WERI-Rb-1 (cell line): ENCODE data around the gene CDH23.
A peak's percentile ranks its signal among the peaks of the same experiment; 100 is the strongest.

Experiments used
- DNase-seq: peaks from one replicate; pipeline ENCODE4 v3.0.0-alpha.2; 2020
- H3K27ac ChIP-seq: fragments of 250-450 bp; sonication (Bioruptor Pico); 2 replicates; pipeline ENCODE4 v1.5.1; 2020; ENCODE audit warnings: mild to moderate bottlenecking, moderate library complexity
- H3K27me3 ChIP-seq: fragments of 250-450 bp; sonication (Bioruptor Pico); 2 replicates; pipeline ENCODE4 v1.5.1; 2021; ENCODE audit warnings: mild to moderate bottlenecking, low read depth, moderate library complexity; ENCODE audit not compliant: insufficient read depth, severe bottlenecking
- H3K36me3 ChIP-seq: fragments of 250-450 bp; sonication (Bioruptor Pico); 2 replicates; pipeline ENCODE4 v1.5.1; 2020; ENCODE audit warnings: mild to moderate bottlenecking, moderate library complexity
- H3K4me3 ChIP-seq: 2 replicates; pipeline ENCODE4 v1.5.1; 2011; ENCODE audit warnings: low read depth, mild to moderate bottlenecking, control low read depth, low read length
- H3K9me3 ChIP-seq: fragments of 250-450 bp; sonication (Bioruptor Pico); 2 replicates; pipeline ENCODE4 v1.5.1; 2021; ENCODE audit warnings: mild to moderate bottlenecking, moderate library complexity; ENCODE audit not compliant: severe bottlenecking
- TF ChIP-seq, protein P1 (sequence below): IDR thresholded peaks from 2 replicates; pipeline ENCODE4 v1.5.1; 2011; ENCODE audit warnings: low read depth, mild to moderate bottlenecking, control low read depth, inconsistent platforms, low read length

Gene CDH23

DNA sequence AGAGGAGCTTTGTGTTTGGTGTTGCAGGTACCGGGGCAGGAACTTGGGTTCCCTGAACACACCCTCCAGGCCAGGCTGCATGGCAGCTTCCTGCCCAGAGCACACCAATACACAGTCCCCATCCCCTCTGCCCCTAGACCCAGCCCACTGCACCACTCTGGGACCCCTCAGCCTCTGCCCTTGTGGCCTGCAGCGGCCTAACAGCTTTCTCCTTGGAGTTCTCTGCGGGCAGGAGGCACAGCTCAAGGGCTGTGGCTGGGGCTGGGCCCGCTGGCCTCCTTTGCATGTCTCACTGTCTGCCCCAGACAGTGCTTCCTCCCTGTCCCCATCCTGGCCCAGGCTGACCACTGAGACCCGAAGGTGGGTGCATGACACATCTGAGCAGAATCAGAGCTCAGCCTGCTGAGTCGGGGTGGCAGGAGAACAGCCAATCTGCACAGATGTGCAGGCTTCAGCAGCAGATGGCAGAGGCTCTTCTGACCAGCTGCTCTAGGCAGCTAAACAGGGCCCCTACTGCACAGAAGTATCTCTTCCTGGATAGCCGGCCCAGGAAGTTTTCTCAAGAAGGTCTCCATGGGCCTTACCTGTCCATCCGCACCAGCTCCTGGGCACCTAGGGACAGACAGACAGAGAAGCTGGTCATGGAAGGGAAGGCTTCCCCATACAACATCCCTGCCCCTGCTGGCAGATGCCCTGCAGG, 355.8 kb downstream of the CDH23 start:
- DNase-seq = peak; percentile 53
- H3K4me3 ChIP-seq = no peak overlapping the region
- H3K27me3 ChIP-seq = no peaks in the 10 kb centered on the region
- no peaks in the 10 kb centered on the region for H3K9me3 ChIP-seq
- H3K27ac ChIP-seq = peak overlapping the region; percentile 41
- TF ChIP-seq, protein P1, sequence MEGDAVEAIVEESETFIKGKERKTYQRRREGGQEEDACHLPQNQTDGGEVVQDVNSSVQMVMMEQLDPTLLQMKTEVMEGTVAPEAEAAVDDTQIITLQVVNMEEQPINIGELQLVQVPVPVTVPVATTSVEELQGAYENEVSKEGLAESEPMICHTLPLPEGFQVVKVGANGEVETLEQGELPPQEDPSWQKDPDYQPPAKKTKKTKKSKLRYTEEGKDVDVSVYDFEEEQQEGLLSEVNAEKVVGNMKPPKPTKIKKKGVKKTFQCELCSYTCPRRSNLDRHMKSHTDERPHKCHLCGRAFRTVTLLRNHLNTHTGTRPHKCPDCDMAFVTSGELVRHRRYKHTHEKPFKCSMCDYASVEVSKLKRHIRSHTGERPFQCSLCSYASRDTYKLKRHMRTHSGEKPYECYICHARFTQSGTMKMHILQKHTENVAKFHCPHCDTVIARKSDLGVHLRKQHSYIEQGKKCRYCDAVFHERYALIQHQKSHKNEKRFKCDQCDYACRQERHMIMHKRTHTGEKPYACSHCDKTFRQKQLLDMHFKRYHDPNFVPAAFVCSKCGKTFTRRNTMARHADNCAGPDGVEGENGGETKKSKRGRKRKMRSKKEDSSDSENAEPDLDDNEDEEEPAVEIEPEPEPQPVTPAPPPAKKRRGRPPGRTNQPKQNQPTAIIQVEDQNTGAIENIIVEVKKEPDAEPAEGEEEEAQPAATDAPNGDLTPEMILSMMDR = no peak
- H3K36me3 ChIP-seq = no peaks in the 10 kb centered on the region

GRCh38 chr10:71753091-71753959, 356.6 kb downstream of the CDH23 start:
- Histone ChIP-seq H3K36me3 (no peaks in the 10 kb centered on the region), H3K27me3 (no peaks in the 10 kb centered on the region), H3K9me3 (no peaks in the 10 kb centered on the region), H3K27ac (peak overlapping the region; percentile 41), H3K4me3 (no peak overlapping the region)
- TF ChIP-seq, protein P1 = no peak
- no peak for DNase-seq

- Histone ChIP-seq H3K27me3 (no peaks in the 10 kb centered on the region), H3K27ac (no peak overlapping the region), H3K36me3 (no peaks in the 10 kb centered on the region), H3K9me3 (no peaks in the 10 kb centered on the region), H3K4me3 (no peak overlapping the region)
- DNase-seq = no peak
- TF ChIP-seq, protein P1 = no peak
Measured at GRCh38 chr10:71753960-71754505, 357.3 kb downstream of the CDH23 start.

DNA sequence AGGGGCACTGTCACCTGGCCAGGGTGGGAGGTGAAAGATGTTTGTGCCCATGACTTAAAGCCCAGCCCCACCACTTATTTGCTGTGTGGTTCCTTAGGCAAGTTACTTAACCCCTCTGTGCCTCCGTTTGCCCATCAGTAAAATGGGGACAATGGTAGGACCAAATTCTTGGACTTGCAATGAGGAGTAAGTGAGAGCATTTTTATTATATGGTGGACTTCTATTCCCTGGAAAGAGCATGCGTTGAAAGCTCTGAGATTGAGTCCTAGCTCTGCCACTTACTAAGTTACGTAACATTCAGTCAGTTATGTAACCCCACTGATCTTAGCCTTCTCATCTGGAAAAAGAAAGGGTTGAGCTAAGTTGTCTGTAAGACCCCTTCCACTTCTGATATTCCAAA, 357.8 kb downstream of the CDH23 start:
- TF ChIP-seq, protein P1 = no peak
- no peak overlapping the region for H3K4me3 ChIP-seq
- no peaks in the 10 kb centered on the region for H3K36me3 ChIP-seq
- no peaks in the 10 kb centered on the region for H3K9me3 ChIP-seq
- H3K27me3 ChIP-seq = no peaks in the 10 kb centered on the region
- no peak overlapping the region for H3K27ac ChIP-seq
- no peak for DNase-seq

DNA sequence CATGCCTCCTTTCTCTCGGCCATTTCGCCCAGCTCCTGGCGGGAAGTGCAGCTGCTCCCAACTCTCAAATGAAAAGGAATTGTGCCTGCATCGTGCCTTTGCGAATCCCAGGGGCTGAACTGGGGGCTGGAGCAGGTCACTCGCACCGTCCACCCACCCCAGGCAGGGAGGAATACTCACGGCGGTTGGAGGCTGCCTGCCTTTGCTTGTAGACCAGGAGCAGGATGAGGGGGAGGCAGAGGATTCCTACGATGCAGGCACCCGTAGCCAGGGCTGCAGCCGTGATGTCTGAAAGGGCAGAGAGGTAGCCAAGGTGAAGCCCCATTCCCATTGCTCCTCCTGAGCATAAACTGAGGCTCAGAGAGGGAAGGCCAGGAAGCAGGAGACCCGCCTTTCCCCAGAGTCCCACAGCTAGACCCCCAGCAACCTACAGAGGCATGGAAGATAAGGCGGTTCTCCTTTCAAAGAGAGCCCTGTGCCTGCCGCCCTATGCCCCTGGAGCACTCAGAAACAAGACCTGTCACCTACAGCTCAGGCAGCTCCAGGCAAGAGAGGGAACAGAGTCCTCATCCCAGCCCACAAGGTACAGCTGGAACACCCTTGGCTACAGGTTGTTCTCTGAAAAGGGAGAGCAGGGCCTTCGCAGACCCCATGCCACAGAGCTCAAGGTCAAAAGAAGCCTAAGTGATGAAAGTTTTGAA, 358.6 kb downstream of the CDH23 start:
- H3K27ac ChIP-seq = no peak overlapping the region
- no peak for DNase-seq
- TF ChIP-seq, protein P1 = no peak
- H3K9me3 ChIP-seq = no peaks in the 10 kb centered on the region
- no peak overlapping the region for H3K4me3 ChIP-seq
- no peaks in the 10 kb centered on the region for H3K27me3 ChIP-seq
- H3K36me3 ChIP-seq = no peaks in the 10 kb centered on the region
